ENCODE data around the gene MYCN. TPM values are rescaled to one million over a fixed set of nuclear protein-coding genes. Genes with fewer than 3 reads are reported as not detected.

The MYCN gene
- total RNA-seq, 1 donor from 2014 or later = not detected

DNA sequence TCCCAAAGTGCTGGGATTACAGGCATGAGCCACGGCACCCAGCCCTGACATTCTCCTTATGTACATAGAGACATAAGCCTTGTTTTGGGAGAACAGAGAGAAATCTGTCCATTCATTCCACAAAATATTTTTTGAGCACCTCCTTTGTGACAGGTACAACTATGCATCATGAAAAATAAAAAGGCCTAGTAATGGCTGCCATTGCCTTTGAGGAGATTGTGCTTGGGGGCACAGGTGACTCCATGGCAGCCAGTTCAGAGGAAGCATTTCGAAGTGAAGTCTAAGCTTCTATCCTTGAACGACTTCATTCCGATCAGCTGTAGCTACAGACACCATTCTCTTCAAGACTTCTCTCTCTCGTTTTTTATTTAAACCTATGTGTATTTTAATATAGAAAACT, 10.5 kb upstream of the MYCN start:
- intact Hi-C loops (cut with micrococcal nuclease) = no loop called here
- no peak overlapping the region for H3K4me3 Mint-ChIP-seq
- no peaks in the 10 kb centered on the region for H3K27me3 Mint-ChIP-seq (ENCODE audit: insufficient read depth)
- no peak for DNase-seq (ENCODE audit: low spot score)
- no peak overlapping the region for H3K27ac Mint-ChIP-seq
- no peaks in the 10 kb centered on the region for H3K4me1 Mint-ChIP-seq (ENCODE audit: low read depth)
- no peaks in the 10 kb centered on the region for H3K9me3 Mint-ChIP-seq
- no peaks in the 10 kb centered on the region for H3K36me3 Mint-ChIP-seq (ENCODE audit: low read depth)

DNA sequence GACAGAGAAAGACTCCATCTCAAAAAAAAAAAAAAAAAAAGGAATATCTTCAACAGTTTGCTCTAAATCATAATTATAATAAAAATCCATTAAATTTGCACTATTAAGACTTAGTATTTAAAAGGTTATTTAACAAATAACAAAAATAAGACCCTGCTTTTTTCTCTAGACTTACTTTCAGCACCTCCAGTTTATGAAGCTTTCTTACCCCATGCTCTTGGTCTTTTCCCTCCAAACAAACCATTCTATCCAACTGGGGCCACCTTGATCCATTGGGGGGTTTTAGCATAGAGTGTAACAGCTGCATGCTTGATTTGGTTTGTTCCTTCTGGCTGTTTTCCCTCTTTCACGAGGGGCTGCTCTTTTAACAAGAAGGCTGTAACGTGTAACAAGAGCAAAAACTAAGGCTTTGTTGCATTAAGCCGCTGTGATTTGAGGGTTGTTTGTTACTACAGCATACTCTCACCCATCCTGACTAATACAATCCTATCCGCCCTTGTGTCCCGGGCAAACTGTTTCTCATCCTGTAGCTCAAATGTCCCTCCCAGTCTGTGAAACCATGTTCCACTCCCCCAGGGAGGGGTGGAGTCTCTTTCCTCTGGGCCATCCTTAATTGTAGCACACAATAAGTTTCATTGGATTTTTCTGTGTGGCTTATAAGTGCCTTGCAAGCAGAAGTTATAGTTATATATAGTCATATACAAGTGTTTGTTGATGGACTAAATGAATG, 9.6 kb upstream of the MYCN start:
- Mint-ChIP-seq H3K4me1 (ENCODE audit: low read depth) (no peaks in the 10 kb centered on the region), H3K27me3 (ENCODE audit: insufficient read depth) (no peaks in the 10 kb centered on the region), H3K9me3 (no peaks in the 10 kb centered on the region), H3K36me3 (ENCODE audit: low read depth) (no peaks in the 10 kb centered on the region), H3K4me3 (no peak overlapping the region), H3K27ac (no peak overlapping the region)
- intact Hi-C loops (cut with micrococcal nuclease) = no loop called here
- DNase-seq (ENCODE audit: low spot score) = no peak

DNA sequence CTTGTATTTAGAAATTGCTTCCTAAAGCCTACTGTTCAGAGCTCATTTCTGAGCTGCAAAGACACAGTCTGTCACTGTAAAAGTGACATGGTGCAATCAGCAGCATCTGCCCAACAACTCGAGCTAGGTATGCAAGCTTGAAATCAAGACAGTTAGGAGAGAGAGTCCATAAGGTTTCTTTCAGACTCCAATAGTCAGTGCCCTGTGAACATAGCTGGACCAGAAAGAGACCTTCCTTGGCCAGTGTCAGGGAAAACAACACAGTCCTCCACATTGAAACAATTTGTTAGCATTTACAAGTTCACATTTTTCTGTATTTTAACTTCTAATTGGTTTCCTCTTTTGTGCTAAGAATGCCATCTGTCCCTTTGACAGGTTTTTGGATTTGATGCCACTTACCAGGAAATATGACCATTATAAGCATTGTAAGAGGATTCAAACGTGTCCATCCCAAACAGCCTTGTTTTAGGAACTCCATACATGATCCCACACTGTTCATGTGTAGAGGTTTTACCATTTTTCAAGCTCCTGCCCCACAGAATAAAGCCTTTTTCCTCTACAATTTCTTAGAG, 8.9 kb upstream of the MYCN start:
- intact Hi-C loops (cut with micrococcal nuclease) = no loop called here
- Mint-ChIP-seq H3K9me3 (no peaks in the 10 kb centered on the region), H3K27ac (no peak overlapping the region), H3K4me1 (ENCODE audit: low read depth) (no peaks in the 10 kb centered on the region), H3K36me3 (ENCODE audit: low read depth) (no peaks in the 10 kb centered on the region), H3K4me3 (no peak overlapping the region), H3K27me3 (ENCODE audit: insufficient read depth) (no peaks in the 10 kb centered on the region)
- DNase-seq (ENCODE audit: low spot score) = no peak

DNA sequence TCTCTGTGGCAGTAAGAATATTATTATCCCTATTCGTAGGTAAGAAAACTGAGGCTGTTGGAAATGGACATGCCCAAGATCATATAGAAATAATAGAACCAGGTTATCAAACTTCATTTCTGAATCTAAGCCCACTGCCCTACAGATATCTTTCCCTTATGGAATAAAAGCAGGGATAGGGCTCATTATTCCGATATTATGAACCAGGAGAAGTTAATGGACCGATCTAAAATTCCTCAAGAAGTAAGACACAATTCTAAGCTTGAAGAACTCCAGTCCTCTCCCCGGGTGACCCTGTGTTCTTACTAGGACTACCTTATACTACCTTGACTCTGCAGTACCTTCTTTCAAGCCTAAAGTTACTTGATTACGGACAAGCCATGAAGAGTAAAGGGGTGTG, 8.4 kb upstream of the MYCN start:
- Mint-ChIP-seq H3K4me1 (ENCODE audit: low read depth) (no peaks in the 10 kb centered on the region), H3K27ac (no peak overlapping the region), H3K4me3 (no peak overlapping the region), H3K36me3 (ENCODE audit: low read depth) (no peaks in the 10 kb centered on the region), H3K9me3 (no peaks in the 10 kb centered on the region), H3K27me3 (ENCODE audit: insufficient read depth) (no peaks in the 10 kb centered on the region)
- intact Hi-C loops (cut with micrococcal nuclease) = no loop called here
- no peak for DNase-seq (ENCODE audit: low spot score)

DNA sequence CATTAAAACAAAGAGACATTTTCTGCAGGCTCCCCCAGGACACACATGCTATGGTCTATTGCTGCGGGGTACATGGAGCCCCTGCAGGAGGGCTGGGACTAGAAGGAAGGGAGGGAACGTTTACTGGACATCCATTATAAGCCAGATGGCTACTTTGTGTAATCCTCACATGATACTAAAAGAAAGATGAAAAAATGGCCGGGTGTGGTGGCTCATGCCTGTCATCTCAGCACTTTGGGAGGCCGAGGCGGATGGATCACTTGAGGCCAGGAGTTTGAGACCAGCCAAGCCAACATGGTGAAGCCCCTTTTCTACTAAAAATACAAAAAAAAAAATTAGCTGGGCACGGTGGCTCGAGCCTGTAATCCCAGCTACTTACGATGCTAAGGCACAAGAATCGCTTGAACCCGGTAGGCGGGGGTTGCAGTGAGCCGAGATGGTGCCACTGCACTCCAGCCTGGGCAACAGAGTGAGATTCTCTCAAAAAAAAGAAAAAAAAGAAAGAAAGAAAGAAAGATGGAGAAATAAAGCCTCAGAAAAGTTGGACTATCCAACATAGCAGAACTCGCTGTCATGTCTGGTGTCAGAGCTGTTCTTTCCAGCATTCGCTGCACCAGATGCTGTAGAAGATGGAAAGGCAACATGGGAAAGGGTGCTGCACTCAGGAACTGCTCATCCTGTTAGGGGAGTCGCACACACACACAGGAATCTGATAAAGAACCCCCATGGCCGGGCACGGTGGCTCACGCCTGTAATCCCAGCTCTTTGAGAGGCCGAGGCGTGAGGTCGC, 7.8 kb upstream of the MYCN start:
- no peaks in the 10 kb centered on the region for H3K36me3 Mint-ChIP-seq (ENCODE audit: low read depth)
- H3K4me1 Mint-ChIP-seq (ENCODE audit: low read depth) = no peaks in the 10 kb centered on the region
- no peak overlapping the region for H3K27ac Mint-ChIP-seq
- H3K27me3 Mint-ChIP-seq (ENCODE audit: insufficient read depth) = peaks cover 2% of the 10 kb centered on the region
- H3K4me3 Mint-ChIP-seq = no peak overlapping the region
- DNase-seq (ENCODE audit: low spot score) = no peak
- intact Hi-C loops (cut with micrococcal nuclease) = no loop called here
- no peaks in the 10 kb centered on the region for H3K9me3 Mint-ChIP-seq

DNA sequence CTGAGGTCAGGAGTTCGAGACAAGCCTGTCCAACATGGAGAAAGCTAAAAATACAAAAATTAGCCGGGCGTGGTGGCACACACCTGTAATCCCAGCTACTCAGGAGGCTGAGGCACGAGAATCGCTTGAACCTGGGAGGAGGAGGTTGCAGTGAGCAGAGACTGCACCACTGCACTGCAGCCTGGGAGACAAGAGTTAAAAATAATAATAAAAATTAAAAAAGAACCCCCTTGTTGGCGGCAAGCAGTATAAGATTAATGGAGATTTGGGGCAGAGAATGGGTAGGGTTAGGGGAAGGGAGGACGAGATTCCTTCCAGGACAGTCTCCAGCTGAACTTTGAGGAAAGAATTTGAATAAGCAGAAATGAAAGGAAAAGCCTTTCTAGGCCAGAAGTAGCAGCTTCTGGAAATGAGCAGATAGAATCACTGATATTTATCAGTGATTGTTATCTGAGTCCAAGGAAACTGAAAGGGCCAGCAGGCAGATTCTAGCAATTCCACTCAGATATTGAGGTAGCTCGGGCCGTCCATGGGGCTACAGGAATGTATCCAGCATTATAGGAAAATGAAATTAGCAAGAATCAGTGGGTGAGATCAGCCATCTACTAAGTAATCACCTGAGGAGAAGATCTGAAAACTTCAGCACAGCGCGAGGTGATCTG, 7.0 kb upstream of the MYCN start:
- H3K9me3 Mint-ChIP-seq = no peaks in the 10 kb centered on the region
- DNase-seq (ENCODE audit: low spot score) = no peak
- intact Hi-C loops (cut with micrococcal nuclease) = no loop called here
- H3K27me3 Mint-ChIP-seq (ENCODE audit: insufficient read depth) = peaks cover 9% of the 10 kb centered on the region
- no peak overlapping the region for H3K27ac Mint-ChIP-seq
- no peak overlapping the region for H3K4me3 Mint-ChIP-seq
- no peaks in the 10 kb centered on the region for H3K4me1 Mint-ChIP-seq (ENCODE audit: low read depth)
- H3K36me3 Mint-ChIP-seq (ENCODE audit: low read depth) = no peaks in the 10 kb centered on the region

DNA sequence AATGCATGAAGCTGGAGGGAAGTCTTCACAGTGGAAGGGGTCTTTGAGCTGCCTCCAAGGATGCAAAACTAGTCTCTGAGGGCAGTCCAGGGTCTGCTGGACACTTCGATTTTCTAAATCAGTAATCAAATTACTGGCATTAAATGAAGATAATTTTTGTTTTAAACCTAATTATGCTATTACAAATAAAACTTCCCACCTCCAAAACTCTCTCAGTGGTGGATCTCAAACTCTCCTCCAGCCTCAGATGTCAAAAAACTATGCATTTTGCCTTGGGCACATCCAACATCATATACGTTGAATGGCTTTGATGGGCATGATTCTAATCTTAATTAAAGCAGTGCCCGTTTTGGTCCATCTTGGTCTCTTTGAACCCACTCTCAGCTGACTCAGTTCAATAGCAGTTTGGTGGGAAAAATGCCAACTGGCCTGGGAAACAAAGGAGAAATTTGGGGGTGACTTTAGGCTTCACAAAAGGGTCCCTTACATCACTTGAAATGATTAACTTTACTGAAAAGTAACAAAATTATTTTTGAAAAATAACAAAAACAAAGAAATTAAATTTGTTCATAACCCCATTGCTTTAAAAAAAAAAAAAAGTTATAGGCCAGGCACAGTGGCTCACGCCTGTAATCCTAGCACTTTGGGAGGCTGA, 5.9 kb upstream of the MYCN start:
- H3K36me3 Mint-ChIP-seq (ENCODE audit: low read depth) = no peaks in the 10 kb centered on the region
- H3K27ac Mint-ChIP-seq = no peak overlapping the region
- intact Hi-C loops (cut with micrococcal nuclease) = no loop called here
- H3K27me3 Mint-ChIP-seq (ENCODE audit: insufficient read depth) = peaks cover 20% of the 10 kb centered on the region
- no peaks in the 10 kb centered on the region for H3K9me3 Mint-ChIP-seq
- H3K4me1 Mint-ChIP-seq (ENCODE audit: low read depth) = no peaks in the 10 kb centered on the region
- H3K4me3 Mint-ChIP-seq = no peak overlapping the region
- no peak for DNase-seq (ENCODE audit: low spot score)

DNA sequence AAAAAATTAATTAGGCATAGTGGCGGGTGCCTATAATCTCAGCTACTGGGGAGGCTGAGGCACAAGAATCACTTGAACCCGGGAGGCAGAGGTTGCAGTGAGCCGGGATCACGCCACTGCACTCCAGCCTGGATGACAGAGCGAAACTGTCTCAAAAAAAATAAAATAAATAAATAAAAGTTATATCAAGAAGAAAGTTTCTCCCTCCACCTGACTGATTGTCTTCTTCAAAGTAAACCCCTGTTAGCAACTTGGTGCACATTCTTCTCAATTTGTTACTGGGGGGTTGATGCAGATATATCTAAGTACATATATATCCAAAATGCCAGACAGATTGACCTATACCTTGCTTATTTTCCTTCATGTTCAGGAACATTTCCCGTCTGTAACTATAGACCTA, 5.2 kb upstream of the MYCN start:
- intact Hi-C loops (cut with micrococcal nuclease) = no loop called here
- Mint-ChIP-seq H3K9me3 (no peaks in the 10 kb centered on the region), H3K4me3 (no peak overlapping the region), H3K4me1 (ENCODE audit: low read depth) (no peaks in the 10 kb centered on the region), H3K27me3 (ENCODE audit: insufficient read depth) (peaks cover 28% of the 10 kb centered on the region), H3K27ac (no peak overlapping the region), H3K36me3 (ENCODE audit: low read depth) (no peaks in the 10 kb centered on the region)
- DNase-seq (ENCODE audit: low spot score) = no peak

DNA sequence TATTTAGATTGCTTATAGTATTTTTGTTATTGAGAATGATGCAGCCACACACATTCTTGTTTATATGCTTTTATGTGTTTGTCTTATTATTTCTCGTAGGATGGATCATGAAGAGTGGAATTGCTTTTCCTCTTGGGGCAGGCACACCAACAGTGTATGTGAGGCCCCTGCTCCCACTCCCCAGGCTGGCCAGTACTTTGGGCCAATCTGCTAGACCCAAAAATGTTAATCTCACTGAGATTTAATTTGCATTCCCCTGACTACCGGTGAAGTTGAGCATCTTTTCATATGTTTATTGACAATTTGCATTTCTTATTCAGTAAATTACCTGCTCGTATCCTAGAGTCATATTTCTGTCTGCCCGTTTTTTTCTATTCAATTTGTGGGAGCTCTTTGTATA, 4.7 kb upstream of the MYCN start:
- intact Hi-C loops (cut with micrococcal nuclease) = no loop called here
- no peaks in the 10 kb centered on the region for H3K9me3 Mint-ChIP-seq
- H3K4me1 Mint-ChIP-seq (ENCODE audit: low read depth) = no peaks in the 10 kb centered on the region
- H3K36me3 Mint-ChIP-seq (ENCODE audit: low read depth) = no peaks in the 10 kb centered on the region
- H3K27ac Mint-ChIP-seq = no peak overlapping the region
- H3K27me3 Mint-ChIP-seq (ENCODE audit: insufficient read depth) = peaks cover 30% of the 10 kb centered on the region
- no peak overlapping the region for H3K4me3 Mint-ChIP-seq
- no peak for DNase-seq (ENCODE audit: low spot score)

DNA sequence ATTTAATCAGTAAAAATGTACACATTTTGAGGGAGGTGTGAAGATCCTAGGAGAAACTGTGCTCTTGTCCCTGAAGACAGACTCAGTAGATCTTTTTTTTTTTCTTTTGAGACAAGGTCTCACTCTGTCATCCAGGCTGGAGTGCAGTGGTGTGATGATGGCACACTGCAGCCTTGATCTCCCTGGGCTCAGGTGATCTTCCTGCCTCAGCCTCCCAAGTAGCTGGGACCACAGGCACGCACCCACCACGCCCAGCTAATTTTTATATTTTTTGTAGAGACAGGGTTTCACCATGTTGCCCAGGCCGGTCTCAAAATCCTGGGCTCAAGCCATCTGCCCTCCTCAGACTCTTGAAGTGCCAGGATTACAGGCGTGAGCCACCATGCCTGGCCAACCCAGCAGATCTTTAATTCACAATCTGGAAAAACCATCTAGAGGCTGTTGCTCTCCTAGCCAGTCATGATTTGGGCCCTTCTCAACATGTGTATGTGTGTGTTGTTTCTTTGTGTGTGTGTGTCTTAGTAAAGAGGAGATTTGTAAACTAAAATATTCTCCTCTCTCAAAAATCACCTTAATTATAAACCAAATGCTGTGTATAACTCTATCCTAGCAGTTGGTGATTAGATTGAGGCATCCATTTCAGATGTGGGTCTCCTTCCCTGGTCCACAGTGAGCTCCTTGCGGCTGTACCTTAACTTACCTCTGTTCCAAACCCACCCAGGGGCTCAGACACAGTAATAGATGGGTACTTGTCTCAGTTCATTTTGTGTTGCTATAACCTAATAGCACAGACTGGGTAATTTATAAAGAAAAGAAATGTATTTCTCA, 3.9 kb upstream of the MYCN start:
- Mint-ChIP-seq H3K27ac (no peak overlapping the region), H3K36me3 (ENCODE audit: low read depth) (no peaks in the 10 kb centered on the region), H3K27me3 (ENCODE audit: insufficient read depth) (peaks cover 38% of the 10 kb centered on the region), H3K9me3 (no peaks in the 10 kb centered on the region), H3K4me3 (no peak overlapping the region), H3K4me1 (ENCODE audit: low read depth) (peaks cover 5% of the 10 kb centered on the region)
- DNase-seq (ENCODE audit: low spot score) = no peak
- intact Hi-C loops (cut with micrococcal nuclease) = no loop called here

DNA sequence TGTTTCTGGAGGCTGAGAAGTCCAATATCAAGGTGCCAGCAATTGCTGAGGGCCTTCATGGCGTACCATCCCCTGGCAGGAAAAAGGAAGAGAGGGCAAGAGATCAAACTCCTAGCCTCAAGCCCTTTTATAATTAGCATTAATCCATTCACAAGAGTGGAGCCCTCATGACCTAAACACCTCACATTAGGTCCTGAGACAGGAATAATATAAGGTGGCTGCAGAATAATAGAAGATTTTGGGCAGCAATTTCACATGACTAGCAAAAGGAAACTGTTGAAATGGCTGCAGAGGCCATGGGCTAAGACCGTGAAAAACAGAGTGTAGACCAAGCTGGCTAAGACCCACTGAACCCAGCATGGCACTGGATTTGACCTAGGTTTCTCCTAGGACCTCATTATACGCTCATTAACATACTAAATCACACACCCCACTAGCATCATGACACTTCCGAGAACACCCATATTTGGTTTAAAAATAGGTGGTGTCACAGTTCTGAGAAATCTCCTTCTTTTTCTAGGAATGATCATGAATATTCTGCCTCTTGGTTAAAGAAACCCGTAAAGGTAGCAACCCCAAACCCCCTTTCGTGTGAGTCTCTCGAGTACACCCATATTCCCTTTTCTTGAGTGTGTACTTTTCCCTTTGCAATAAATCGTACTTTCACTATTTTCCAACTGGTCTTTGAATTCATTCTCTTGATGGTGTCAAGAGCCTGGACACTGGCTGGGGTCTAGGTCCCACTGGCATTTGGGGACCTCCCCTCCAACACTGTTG, 3.1 kb upstream of the MYCN start:
- no peaks in the 10 kb centered on the region for H3K36me3 Mint-ChIP-seq (ENCODE audit: low read depth)

More for the DNA sequence above, 3.1 kb upstream of the MYCN start:
- Mint-ChIP-seq H3K4me1 (ENCODE audit: low read depth) (peaks cover 5% of the 10 kb centered on the region), H3K27me3 (ENCODE audit: insufficient read depth) (peaks cover 42% of the 10 kb centered on the region), H3K4me3 (no peak overlapping the region), H3K9me3 (no peaks in the 10 kb centered on the region), H3K27ac (no peak overlapping the region)
- DNase-seq (ENCODE audit: low spot score) = no peak
- intact Hi-C loops (cut with micrococcal nuclease) = no loop called here
